Body of pancreas (tissue), 4 donors: ENCODE measurements around the gene ARMH1. TPM values are rescaled to one million over a fixed set of nuclear protein-coding genes. Genes with fewer than 3 reads are reported as not detected.

Source experiments
- ATAC-seq: fragments of 150-250 bp; one replicate; pipeline ENCODE4 v1.9.1; 2016
- DNase-seq, 4 donors: peaks; one replicate each; pipeline ENCODE4 v3.0.0-alpha.2; 2019
- H3K27ac ChIP-seq, 4 donors: fragments of 200-600 bp; sonication (generic); 1 replicate in 3 of 4; 2 replicates in 1 of 4; pipeline versions ENCODE4 v1.5.1 to v1.6.1; 2016 to 2019; ENCODE audit warnings: mild to moderate bottlenecking in 1 of 4, mixed read lengths in 1 of 4, moderate library complexity in 1 of 4
- H3K27me3 ChIP-seq, 2 donors: fragments of 200-600 bp; sonication (generic); one replicate each; pipeline ENCODE4 v1.6.0; 2016; ENCODE audit warnings: mild to moderate bottlenecking in 1 of 2
- H3K36me3 ChIP-seq, 2 donors: fragments of 200-600 bp; sonication (generic); replicated peaks in 1 of 2; 2 replicates each; pipeline ENCODE4 v1.5.1; 2016; ENCODE audit warnings: low read depth in 2 of 2; ENCODE audit not compliant: insufficient read depth in 1 of 2
- H3K4me1 ChIP-seq: fragments of 200-600 bp; sonication (generic); one replicate; pipeline ENCODE4 v1.6.0; 2016
- H3K4me3 ChIP-seq, 2 donors: fragments of 200-600 bp; sonication (generic); 1 replicate in 1 of 2; 2 replicates in 1 of 2; pipeline ENCODE4 v1.5.1; 2016 to 2019
- H3K9me3 ChIP-seq, 3 donors: fragments of 200-600 bp; sonication (generic); 1 replicate in 2 of 3; 2 replicates in 1 of 3; pipeline ENCODE4 v1.5.1; 2016
- POLR2A ChIP-seq, 3 donors: fragments of 450-650 bp; IDR thresholded peaks; one replicate each; pipeline ENCODE4 v1.6.1; 2016; ENCODE audit warnings: antibody characterized with exemption in 3 of 3, mild to moderate bottlenecking in 2 of 3
- WGBS, 2 donors: methylation state at CpG; one replicate each; pipeline ENCODE4 v1.1.5; 2017; 5-methylcytosine and 5-hydroxymethylcytosine counted together
- intact Hi-C: fragments of 100-400 bp; cut with DNase I; formaldehyde crosslinking; loops from one replicate; pipeline ENCODE4 v1.15.1; 2023
- total RNA-seq, 2 donors: library from RNA; depleted of rRNA; stranded (reverse); fragments of >200 nt; gene quantifications; one replicate each; pipeline ENCODE4 v1.1.0, GENCODE V29; 2016
- TF ChIP-seq, protein P1 (sequence below), 7 experiments: fragments of 450-650 bp in 4 of 7; fragments of 200-600 bp in 3 of 7; sonication (generic) in 3 of 7; IDR thresholded peaks; one replicate each; pipeline ENCODE4 v1.5.1; 2016 to 2019; ENCODE audit warnings: antibody characterized with exemption in 7 of 7

Gene ARMH1
- total RNA-seq, 2 donors from 2014 or later, result 1.0 TPM; not detected in 1

DNA sequence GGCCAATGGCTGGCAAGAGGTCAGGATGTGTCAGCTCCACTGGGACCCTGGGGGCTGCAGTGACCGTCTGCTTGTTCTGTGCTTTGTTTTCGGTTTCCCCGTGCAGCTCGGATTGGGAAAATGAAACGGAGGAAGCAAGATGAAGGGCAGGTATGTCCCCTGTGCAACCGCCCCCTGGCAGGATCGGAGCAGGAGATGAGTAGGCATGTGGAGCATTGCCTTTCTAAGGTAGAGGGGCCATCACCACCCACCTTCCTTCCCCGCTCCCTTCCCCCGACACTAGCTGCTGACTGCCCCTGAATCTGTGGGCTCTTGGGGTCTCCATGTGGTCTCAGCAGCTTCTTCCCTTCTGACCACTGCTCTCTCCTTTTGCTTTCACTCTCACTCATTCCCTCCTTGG is 39.1 kb upstream of the ARMH1 start:
- DNase-seq (no peak), ATAC-seq (no peak)
- intact Hi-C loops, result no loop called here
- Histone ChIP-seq H3K9me3 (no peaks in the 10 kb centered on the region), H3K4me3 (no peak overlapping the region), H3K27ac (no peak overlapping the region), H3K36me3 (peaks cover 7 to 20% of the 10 kb centered on the region in 2 donors), H3K4me1 (peaks cover 33% of the 10 kb centered on the region), H3K27me3 (no peaks in the 10 kb centered on the region)
- TF ChIP-seq POLR2A (IDR thresholded peaks at IDR 0.05), result no peak
- TF ChIP-seq, protein P1, sequence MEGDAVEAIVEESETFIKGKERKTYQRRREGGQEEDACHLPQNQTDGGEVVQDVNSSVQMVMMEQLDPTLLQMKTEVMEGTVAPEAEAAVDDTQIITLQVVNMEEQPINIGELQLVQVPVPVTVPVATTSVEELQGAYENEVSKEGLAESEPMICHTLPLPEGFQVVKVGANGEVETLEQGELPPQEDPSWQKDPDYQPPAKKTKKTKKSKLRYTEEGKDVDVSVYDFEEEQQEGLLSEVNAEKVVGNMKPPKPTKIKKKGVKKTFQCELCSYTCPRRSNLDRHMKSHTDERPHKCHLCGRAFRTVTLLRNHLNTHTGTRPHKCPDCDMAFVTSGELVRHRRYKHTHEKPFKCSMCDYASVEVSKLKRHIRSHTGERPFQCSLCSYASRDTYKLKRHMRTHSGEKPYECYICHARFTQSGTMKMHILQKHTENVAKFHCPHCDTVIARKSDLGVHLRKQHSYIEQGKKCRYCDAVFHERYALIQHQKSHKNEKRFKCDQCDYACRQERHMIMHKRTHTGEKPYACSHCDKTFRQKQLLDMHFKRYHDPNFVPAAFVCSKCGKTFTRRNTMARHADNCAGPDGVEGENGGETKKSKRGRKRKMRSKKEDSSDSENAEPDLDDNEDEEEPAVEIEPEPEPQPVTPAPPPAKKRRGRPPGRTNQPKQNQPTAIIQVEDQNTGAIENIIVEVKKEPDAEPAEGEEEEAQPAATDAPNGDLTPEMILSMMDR (IDR thresholded peaks at IDR 0.05), result no peak
- 88 to 91% methylated on average over 9 of the region's 9 CpGs for WGBS, 2 donors

DNA sequence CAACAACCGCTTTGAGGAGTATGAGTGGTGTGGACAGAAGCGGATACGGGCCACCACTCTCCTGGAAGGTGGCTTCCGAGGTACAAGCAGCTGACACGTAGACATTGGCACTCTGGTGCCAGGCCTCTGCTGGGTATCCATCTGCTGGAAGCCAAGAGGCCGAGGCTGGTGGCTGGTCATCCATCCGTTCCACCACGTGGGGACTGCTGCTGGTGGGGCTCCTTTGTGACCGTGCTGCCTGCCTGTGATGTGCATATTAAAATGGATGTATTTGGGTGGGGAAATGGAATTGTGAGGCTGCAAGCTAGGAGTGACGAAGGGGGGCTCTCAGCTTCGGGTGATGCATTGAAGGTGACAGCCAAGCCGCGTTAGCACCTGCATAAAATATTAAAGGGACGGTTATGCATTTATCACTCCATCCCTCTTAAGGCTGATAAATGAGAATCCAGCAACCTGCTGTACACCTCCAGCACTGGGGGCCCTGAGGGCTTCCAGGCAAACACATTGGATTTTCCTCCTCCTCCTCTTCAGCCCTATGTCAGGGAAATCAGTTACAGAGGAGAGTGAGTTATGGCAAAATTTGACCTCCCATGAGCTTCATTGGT is 38.3 kb upstream of the ARMH1 start:
- intact Hi-C loops, result no loop called here
- Histone ChIP-seq H3K4me3 (no peak overlapping the region), H3K36me3 (peaks cover 7 to 22% of the 10 kb centered on the region in 2 donors), H3K9me3 (no peaks in the 10 kb centered on the region), H3K27ac (no peak overlapping the region), H3K4me1 (peaks cover 28% of the 10 kb centered on the region), H3K27me3 (no peaks in the 10 kb centered on the region)
- ATAC-seq (no peak), DNase-seq (no peak)
- 82 to 84% methylated on average over 13 to 14 of the region's 14 CpGs for WGBS, 2 donors
- TF ChIP-seq, protein P1 (IDR thresholded peaks at IDR 0.05), result no peak
- no peak for TF ChIP-seq POLR2A (IDR thresholded peaks at IDR 0.05)

DNA sequence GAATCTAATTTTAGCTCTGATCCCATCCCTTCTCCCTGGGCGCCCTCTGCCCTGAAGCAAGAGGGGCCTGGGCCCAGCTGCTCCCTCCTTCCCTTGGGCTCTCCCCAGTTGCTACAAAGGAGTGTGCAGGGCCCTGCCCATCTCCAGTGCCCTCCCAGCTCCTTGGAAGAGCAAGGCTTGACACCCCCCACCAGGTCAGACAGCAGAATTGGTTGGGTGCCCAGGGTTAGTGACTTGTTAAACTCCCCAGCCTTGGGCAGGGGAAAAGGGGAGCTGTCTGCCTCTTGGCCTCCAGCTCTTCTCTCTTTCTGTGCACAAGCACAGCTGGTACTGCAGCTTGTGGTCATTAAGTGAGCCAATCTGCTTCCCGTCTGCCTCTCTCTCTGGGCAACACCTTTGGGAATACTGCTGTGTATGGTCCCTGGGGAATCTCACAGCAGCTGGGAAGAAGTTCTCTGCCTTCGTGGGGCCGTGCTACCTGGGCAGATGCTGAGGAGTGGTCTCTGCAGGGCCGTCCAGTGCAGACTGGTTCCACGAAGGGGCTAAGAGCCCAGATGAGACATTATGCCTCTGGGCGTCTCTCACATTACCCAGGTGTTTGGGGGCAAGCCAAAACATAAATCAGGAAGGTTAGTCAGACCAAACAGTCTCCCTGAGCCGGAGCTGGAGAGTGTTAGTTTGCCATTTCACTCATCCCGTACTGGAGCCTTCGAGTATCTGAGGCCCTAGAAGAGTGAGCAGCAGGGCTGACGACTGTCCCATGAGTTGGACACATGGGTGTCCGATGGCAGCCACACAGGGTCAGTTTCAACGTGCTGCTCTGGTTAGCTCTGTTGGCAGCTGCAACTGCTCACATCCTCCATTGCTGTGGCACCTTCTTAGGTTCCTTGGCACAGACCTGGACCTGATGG is 37.6 kb upstream of the ARMH1 start:
- no peak for DNase-seq
- Histone ChIP-seq H3K27me3 (no peaks in the 10 kb centered on the region), H3K36me3 (peaks cover 7 to 22% of the 10 kb centered on the region in 2 donors), H3K4me3 (no peak overlapping the region), H3K9me3 (no peaks in the 10 kb centered on the region), H3K27ac (no peak overlapping the region), H3K4me1 (peaks cover 26% of the 10 kb centered on the region)
- intact Hi-C loops, result no loop called here
- ATAC-seq, result no peak
- no peak for TF ChIP-seq POLR2A (IDR thresholded peaks at IDR 0.05)
- 75 to 80% methylated on average over 13 of the region's 13 CpGs for WGBS, 2 donors

DNA sequence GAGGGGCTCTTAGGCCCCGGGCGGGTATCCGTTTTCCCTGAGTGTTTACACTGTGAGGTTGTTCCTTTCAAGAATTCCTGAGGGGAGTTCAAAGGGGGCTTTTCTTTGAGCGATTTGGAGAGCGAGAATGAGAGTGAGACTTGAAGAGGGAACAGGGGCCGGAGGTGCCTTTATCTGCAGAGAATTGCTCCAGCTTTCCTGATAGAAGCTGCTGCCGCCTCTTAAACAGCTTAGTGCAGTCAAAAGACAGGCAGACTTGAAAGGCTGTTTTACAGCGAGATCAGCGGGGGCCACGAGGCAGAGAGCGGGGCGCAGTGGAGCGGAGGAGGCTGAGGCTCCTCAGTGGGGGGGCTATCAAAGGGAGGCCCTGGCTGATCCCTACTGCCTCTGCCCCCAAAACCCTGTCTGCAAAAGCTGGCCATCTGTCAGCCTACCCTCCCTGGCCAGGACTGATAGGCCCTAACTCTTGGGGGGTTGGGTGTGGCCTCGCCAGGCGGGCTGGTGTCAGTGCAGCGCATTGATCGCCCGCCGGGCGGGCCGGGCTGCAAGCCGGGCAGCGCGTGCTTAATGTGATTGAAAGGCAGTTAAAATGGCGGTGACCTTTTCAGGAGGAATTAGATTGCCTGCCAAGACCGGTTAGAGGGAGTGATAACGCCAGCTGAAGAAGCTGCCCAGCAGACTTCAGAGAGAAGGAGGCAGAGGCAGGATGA is 36.7 kb upstream of the ARMH1 start:
- Histone ChIP-seq H3K4me3 (no peak overlapping the region), H3K27me3 (no peaks in the 10 kb centered on the region), H3K27ac (no peak overlapping the region), H3K9me3 (no peaks in the 10 kb centered on the region), H3K36me3 (peaks cover 7 to 22% of the 10 kb centered on the region in 2 donors), H3K4me1 (peaks cover 21% of the 10 kb centered on the region)
- intact Hi-C loops, result no loop called here
- TF ChIP-seq, protein P1 (IDR thresholded peaks at IDR 0.05), result no peak
- no peak for TF ChIP-seq POLR2A (IDR thresholded peaks at IDR 0.05)
- no peak for DNase-seq
- 84 to 85% methylated on average over 24 to 27 of the region's 27 CpGs for WGBS, 2 donors
- no peak for ATAC-seq
